Colon (tissue), 2 donors: ENCODE data around the gene GPSM1.
"Not testable (repeated sequence)": the region's sequence is repeated elsewhere in the genome, so short reads cannot be mapped to it uniquely, and the experiment has no call there.

ENCODE experiments used
- FAIRE-seq: peaks from 2 replicates; lab custom pipeline; 2012; peaks lifted over from hg19 to GRCh38; lab: Jason Lieb, UNC
- donor health status: control.
- donor health status: control.

The GPSM1 gene

DNA sequence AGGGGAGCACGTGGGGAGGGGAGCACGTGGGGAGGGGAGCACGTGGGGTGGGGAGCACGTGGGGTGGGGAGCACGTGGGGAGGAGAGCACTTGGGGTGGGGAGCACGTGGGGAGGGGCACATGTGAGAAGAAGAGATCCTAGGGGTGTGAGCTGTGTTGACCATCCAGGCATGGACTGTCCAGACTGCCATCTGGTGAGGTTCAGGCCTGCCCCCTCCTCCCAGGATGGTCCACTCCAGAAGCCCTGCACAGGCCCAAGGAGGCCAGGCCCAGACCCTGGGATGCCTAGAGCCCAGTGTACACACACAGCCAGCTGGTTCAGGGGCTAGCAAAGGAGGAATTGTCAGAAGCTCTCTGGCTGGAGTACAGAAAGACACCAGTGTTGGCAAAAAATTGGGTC lies 70.3 kb downstream of the GPSM1 start:
- FAIRE-seq, result no peak

DNA sequence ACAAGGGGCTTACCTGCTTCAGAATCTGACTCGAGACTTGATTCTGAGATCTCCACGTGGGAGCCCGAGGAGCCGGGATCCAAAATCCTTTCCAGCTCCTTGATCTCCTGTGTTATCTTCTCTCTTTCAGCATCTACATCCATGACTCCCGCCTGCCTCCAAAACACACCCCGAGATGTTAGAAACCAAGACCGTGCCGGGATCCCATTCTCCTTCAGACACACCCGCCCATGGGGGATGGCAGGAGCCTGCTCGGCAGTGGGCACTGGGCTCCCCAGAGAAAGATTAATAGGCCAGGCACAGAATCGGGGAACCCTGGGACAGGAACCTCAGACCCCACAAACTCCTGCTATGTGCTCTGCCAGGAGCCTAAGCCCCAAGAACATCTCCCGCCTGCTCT lies 70.9 kb downstream of the GPSM1 start:
- no peak for FAIRE-seq

- no peak for FAIRE-seq
These were observed 72.1 kb downstream of the GPSM1 start for GRCh38 chr9:136399176-136400037.

DNA sequence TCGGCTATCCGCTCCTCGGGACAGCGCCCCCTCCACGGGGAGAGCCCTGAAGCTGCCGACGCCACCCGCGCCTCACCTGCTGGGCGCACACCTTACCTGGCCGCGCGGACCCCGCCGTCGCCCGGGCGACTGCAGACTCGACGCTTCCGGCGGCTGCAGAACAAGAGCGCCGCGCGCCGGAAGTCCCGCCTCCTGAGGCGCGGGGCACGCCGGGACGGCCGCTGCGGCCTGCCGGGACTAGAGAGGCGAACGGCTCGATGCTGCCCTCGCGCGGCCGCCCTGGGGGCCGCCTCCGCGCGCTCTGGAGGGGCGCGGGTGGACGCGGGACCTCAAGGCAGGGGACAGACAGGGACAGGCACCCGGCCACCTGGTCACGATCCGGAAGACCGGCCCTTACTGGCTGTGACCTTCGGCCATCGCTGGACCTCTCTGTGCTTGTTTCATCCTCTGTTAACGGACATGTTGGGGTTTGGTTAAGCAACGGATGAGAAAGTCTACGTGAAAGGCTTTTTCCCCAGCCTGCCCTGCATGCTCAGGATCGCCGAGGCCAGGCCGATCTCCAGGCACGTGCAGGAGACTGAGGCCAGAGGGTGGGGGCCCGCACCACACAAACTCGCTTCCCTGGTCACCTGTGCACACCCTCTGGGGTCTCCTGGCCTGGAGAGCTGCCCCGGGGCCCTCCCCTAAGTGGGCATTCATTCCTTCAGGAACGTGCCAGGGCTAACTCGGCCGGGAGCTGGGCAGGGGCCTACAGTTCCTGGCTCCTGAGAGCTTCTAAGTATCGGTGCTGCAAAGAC lies 72.9 kb downstream of the GPSM1 start, which contains the start of gene SNAPC4:
Gene SNAPC4 (minus strand): TSS at position 133 of the 797 bp plus-strand sequence. CDS start 1,742 bp downstream, outside the sequence.
- FAIRE-seq, result no peak

GRCh38 chr9:136401173-136401922 lies 74.0 kb downstream of the GPSM1 start:
- no peak for FAIRE-seq

DNA sequence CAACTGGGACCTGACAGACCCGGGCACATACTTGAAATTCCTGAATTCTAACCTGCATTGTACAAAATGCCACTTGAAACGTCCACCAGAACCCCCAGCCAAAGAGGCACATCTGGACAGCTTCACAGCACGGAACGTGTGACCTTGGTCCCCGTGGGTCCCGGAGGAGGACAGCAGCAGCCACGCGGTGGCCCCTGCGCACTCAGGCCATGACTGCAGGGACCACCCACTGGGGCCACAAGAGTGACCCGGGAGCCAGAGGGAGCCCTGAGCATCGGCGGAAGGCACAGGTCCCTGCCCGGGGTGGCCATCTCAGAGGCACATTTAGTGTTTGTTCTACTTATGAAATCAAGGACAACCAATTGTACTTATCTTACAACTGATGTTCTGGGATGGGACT lies 74.7 kb downstream of the GPSM1 start:
- no peak for FAIRE-seq

DNA sequence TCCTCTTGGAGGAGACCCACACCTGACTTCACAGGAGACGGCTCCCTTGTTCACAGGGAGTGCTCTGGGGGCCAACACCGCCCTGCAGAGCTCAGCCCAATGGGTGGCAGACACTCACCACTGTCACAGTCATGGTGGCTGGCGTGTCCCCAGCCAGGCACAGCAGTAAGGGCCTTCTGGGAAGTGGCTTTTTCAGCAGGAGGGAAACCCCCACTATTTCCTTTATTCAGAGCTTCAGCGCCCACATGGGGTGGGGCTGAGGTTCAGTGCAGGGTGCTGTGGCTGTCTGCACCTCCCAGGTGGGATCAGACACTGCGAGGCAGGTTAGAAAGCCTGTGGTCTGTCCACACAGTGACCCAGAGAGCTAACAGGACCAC lies 76.2 kb downstream of the GPSM1 start:
- no peak for FAIRE-seq

DNA sequence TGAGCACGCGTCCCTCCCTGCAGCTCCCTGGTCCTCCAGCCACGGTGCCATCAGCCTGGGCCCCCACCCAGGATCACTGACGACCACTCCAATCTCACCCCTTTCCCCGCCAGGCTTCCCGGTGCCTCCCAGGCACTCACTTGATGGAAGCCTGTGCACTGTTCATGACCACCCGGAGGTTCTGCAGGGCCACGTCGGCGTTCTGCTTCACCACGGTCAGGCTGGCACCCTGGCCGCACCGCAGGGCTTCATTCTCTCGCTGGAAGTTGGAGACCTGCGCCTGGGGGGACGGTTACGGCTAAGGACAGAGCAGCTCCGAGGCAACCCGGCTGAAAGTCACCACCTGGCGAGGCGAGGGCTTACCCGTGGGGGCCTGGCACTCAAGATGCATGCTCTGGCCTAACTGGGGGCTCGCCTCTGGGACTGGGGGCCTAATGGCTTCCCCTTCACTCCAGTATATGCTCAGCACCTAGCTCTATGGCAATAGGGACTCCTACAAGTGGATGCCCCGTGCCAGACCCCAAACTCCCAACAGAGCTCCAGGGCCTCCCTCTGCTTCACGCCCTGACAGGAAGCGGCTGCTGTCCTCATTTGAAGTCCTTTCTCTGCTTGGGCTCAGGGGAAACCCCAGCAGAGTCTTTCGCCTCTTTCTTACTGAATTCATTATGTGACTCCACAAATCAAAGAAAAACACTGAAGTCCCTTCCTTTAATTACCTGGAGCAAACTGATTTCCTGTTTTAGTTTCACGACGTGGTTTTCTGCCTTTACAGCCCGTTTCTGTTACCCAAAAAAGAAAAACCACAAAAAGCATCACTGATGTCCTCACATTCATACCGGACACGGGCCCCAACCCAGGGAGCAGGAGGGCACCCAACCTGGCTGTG lies 76.8 kb downstream of the GPSM1 start:
- no peak for FAIRE-seq

- no peak for FAIRE-seq
These were observed 77.4 kb downstream of the GPSM1 start for GRCh38 chr9:136404801-136405136.

GRCh38 chr9:136405481-136405880 lies 78.1 kb downstream of the GPSM1 start:
- FAIRE-seq, result no peak

GRCh38 chr9:136405904-136406303 lies 78.6 kb downstream of the GPSM1 start:
- not testable (repeated sequence) for FAIRE-seq

GRCh38 chr9:136407061-136407460 lies 79.7 kb downstream of the GPSM1 start:
- not testable (repeated sequence) for FAIRE-seq

GRCh38 chr9:136407911-136408310 lies 80.6 kb downstream of the GPSM1 start:
- FAIRE-seq, result no peak
